Measurements from ENCODE around the gene SSC5D.

DNA sequence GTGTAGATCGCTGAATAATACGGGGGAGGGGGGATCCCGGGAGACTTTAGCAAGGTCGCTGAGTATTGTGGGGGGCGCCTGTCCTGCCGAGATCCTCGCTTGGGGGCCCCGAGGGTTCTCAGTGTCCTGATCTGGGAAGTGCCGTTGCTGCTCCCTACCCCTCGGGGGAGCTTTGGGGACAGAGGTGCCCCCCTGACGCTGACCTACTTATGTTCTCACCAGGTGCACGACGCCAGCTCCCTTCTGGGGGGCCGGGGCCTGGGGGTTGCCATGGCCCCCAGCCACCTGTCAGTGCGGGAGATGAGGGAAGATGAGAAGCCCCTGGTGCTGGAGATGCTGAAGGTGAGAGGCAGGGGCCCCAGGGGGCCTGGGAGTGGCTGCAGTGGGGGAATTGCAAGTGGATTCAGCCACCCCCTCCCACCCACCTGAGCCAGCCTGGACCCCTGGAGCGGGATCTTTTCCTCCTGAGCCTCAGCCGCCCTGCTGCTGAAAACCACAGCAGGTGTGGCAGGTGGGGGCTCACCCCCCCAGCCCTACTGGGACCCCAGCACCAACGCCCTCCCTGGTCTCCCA lies 2.7 kb upstream of the SSC5D start:
- TF ChIP-seq, protein P1, sequence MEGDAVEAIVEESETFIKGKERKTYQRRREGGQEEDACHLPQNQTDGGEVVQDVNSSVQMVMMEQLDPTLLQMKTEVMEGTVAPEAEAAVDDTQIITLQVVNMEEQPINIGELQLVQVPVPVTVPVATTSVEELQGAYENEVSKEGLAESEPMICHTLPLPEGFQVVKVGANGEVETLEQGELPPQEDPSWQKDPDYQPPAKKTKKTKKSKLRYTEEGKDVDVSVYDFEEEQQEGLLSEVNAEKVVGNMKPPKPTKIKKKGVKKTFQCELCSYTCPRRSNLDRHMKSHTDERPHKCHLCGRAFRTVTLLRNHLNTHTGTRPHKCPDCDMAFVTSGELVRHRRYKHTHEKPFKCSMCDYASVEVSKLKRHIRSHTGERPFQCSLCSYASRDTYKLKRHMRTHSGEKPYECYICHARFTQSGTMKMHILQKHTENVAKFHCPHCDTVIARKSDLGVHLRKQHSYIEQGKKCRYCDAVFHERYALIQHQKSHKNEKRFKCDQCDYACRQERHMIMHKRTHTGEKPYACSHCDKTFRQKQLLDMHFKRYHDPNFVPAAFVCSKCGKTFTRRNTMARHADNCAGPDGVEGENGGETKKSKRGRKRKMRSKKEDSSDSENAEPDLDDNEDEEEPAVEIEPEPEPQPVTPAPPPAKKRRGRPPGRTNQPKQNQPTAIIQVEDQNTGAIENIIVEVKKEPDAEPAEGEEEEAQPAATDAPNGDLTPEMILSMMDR (IDR thresholded peaks at IDR 0.05) = no peak
- TF ChIP-seq POLR2A (IDR thresholded peaks at IDR 0.05) = no peak
- TF ChIP-seq POLR2AphosphoS5 (IDR thresholded peaks at IDR 0.05; ENCODE audit: insufficient read depth in 1 of 2, low read depth in 1 of 2) = no peak

All from vagina (tissue), 2 donors.